HG03457 (cell line): ENCODE results near the gene FAM20C.

Experiments
- ATAC-seq: cut with Tn5 transposase; IDR thresholded peaks from one replicate; pipeline ENCODE4 v1.9.1; 2021; ENCODE audit warnings: moderate number of reproducible peaks; ENCODE audit not compliant: unreplicated experiment

Gene FAM20C

GRCh38 chr7:158771-159170 is 33.6 kb upstream of the FAM20C start:
- no peak for ATAC-seq

DNA sequence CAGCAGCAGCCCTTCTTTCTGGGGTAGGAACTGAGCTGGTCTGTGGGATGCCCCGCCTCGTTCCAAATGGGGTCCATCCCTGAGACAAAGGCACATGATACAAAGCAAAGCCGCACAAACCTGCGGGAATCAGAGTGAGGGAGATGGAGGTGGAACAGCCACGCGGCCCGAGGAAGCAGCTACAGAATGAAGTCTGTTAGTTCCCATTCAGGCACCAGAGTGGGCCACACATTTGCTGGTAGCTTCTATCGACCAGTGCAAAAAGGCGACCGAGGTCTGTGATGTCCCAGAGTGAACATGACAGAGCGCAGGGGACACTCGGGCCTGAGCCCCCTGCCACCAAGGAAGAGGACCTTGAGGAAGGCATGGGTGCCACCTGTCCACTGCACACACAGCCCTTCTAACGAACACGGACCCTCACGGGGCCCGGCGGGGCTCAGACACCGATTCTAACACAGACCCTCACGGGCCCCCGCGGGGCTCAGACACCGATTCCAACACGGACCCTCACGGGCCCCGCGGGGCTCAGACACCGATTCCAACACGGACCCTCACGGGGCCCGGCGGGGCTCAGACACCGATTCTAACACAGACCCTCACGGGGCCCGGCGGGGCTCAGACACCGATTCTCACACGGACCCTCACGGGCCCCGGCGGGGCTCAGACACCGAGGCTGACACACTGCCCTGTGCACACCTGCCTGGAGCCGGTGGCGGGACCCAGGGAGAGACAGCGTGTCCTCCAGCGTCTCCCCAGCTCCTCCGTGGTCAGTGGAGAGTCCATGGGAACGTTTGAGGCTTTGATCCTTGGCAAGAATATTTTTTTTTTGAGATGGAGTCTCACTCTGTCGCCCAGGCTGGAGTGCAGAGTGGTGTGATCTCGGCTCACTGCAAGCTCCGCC is 32.8 kb upstream of the FAM20C start:
- ATAC-seq, result no peak

- no peak for ATAC-seq
These were observed 31.2 kb upstream of the FAM20C start for GRCh38 chr7:160958-161725.

- ATAC-seq, result no peak
These were observed 29.6 kb upstream of the FAM20C start for GRCh38 chr7:162632-163297.

- ATAC-seq, result no peak
These were observed 29.1 kb upstream of the FAM20C start for GRCh38 chr7:163298-163695.

DNA sequence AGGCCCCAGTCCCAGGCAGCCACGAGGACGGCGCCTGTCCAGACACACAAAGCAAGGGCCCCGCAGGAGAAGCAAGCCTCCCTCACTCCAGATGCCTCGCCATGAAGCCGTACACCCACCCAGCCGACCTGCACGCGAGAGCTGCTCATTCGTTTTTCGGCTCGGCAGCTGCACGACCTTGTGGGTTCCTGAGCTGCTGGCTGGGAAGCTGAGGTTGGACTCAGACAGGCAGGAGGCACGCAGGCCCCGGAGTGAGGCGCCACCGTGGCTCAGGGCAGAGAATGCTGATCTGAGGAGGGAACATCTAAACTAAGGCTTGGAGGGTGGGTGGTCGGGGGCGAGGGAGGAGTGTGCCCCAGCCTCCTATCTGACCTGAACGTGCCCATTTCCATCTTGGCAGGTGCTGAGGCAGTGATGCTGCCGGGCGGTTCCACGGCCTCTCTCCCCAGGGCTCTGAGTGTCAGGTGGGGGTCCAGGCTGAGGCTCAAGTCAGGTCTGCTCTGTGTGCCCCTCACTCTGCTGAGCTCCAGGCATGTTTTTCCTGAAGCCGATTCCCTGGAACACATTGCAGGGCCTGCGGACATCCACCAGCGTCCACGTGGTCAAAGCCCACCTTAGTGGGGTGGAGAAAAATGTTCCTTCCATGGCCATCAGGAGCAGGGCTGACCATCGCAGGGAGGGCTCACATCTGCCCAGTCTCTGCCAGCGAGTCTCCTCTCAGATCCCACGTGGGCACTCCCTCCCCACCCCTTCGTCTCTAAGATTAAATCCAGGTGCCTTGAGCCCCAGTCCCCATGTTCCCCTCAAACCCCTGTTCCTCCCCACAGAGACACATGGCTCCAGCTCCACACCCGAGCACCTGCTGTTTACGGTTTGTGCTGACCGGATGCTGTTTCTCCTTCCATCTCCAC is 28.1 kb upstream of the FAM20C start:
- ATAC-seq, result no peak

GRCh38 chr7:164882-165660 is 27.3 kb upstream of the FAM20C start:
- no peak for ATAC-seq

GRCh38 chr7:165661-166337 is 26.6 kb upstream of the FAM20C start:
- no peak for ATAC-seq

DNA sequence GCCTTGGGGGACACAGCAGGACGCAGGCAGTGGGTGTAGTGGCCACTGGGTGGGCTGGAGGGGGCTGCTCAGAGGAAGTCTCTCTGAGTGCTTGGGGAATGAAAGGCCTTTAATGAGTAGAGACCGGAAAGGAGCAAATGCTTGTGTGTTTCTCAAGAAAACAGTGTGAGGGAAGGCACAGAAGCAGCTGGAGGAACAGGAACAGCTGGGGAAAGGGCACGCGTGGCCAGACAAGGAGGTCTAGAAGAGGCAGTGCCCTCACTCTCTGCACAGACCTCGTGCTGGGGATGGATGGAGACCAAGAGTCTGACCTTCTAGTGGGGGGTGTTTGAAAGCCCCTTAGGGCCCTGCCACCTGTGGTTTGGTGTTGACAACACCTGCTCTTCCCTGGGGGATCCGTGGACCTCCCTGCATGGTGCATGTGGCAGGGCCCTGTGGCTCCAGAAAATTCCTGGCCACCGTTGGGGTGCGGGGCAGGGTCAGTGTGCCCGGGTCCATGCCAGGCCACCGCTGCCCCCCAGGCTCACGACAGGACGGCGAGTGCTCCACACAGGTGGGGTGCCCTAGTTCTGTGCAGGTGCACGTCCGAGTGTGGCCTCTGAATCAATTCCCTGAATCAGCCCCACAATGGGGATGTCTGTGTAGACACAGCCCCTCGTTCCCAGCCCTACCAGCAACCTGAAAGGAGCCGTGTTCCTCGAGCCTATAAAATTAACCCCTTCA is 25.9 kb upstream of the FAM20C start:
- no peak for ATAC-seq

GRCh38 chr7:167090-167855 is 25.1 kb upstream of the FAM20C start:
- no peak for ATAC-seq

GRCh38 chr7:167976-168791 is 24.2 kb upstream of the FAM20C start:
- ATAC-seq, result no peak

DNA sequence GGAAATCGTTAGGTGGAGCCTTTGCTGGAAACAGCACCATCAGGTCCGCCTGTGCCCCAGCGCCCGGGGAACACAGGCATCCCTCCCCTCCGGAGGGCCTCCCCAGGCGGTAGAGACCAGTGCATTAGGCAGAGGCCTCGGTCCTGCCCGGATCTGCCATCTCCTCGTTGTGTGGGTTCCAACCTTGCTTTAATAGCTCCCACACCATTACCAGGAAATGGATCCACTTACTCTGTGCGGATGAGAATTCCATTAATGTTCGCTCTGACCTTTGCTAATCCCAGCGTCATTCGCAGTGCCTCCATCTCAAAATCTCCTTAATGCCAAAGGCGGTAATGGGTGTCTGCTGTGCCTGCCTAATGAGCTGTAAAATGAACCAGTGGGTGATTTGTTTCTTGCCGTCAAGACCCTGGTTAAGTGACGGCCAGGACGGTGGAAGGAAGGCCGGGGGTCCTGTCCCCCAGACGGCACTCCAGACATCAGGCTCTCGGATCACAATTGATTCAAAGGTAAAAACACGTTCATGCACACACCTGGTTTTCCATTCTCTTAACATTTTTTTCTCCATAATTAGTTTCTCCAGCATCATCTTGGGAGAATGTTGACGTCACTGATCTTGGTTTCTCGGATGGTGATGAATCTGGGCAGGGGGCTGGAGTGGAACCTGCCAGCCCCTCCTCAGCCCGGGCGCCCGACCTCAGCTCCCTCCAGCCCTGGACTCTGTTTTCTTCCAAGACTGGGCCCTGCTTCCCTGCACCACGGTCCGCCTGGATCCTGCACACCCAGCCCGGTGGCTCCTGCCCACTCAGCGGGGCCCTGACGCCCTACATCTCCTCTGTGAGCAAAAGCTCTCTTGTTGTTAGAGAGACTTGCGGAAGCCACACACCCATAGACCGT is 22.8 kb upstream of the FAM20C start:
- no peak for ATAC-seq

DNA sequence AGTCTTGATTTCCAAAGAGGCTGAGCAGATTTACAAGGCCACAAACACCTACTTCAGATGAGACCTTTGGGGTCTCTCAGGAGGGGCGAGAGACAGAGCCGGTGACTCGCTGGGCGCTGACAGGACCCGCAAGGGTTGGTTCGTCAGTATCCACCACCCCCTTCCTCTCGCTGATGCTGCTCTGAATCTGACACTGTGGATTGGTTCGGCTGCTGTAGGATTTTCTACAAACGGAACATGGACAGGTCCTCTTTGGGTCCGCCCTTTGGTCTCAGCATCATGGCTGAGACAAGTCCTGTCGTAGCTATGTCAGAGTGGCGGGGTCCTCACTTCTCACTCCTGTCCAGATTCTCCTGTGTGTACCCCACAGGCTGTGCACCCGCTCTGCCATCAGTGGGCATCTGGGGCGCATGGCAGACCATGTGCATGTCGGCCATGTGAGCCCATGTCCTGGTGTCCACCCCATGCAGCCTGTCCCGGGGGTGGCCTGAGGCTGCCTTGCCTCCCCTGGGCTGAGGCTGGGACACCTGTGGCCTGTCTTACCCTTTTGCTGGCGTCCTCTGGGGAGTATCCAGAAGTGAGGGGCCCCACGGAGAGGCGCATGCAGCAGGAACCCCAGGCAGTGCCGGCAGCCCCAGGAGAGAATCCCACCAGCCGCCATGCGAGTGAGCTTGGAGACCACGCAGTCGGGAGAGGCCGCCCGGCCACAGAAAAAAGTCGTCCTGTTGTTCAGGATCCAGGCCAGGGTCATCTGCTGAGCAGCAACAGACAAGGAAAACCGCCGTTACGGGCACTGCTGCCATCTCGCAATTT is 21.6 kb upstream of the FAM20C start:
- no peak for ATAC-seq

GRCh38 chr7:171364-171904 is 20.9 kb upstream of the FAM20C start:
- ATAC-seq, result no peak
